K562 (cell line): ENCODE results near the gene IGSF8. TPM values are rescaled to one million over a fixed set of nuclear protein-coding genes. Genes with fewer than 3 reads are reported as not detected.

Experiments used
- ATAC-seq: fragments of 200-7000 bp; cut with Tn5 transposase; 3 replicates; pipeline ENCODE4 v1.9.1; 2020; ENCODE audit warnings: moderate library complexity
- BruUV-seq: library from RNA; stranded (reverse); fragments of 400-500 nt; replicated peaks from 2 replicates; lab custom pipeline; 2021; lab: Mats Ljungman, UMichigan
- CTCF ChIA-PET: fragments of 300-600 bp; formaldehyde crosslinking; extraction: SDS; loops from one replicate; lab custom pipeline; 2021; ENCODE audit warnings: low intra/inter-chr PET ratio; lab: Yijun Ruan, JAX
- POLR2A ChIA-PET: fragments of 300-600, 350-650 bp; sonication (Branson Sonifier 250); formaldehyde crosslinking; extraction: SDS; loops from one replicate; lab custom pipeline; 2021; ENCODE audit warnings: antibody characterized with exemption, inconsistent platforms; lab: Yijun Ruan, JAX
- DNase-seq, 4 experiments: peaks; one replicate each; pipeline versions ENCODE4 v3.0.0 to v3.0.0-alpha.2; 2011 to 2018; ENCODE audit warnings: low spot score in 3 of 4, mixed read lengths in 3 of 4; ENCODE audit errors: extremely low read depth in 1 of 4
- FAIRE-seq: peaks from 2 replicates; lab custom pipeline; 2011; peaks lifted over from hg19 to GRCh38; lab: Jason Lieb, UNC
- H2AFZ ChIP-seq: 2 replicates; pipeline ENCODE4 v1.6.0; 2011; ENCODE audit warnings: low read depth, low read length, control low read depth, inconsistent platforms
- H3K27ac ChIP-seq: fragments of 200-600 bp; 3 replicates; pipeline ENCODE4 v1.8.0; 2011; ENCODE audit warnings: low read depth, mild to moderate bottlenecking, control low read depth, inconsistent platforms, low read length, moderate library complexity, mixed read lengths; ENCODE audit errors: extremely low read depth
- H3K27me3 ChIP-seq, 2 experiments: fragments of 300-600 bp in 1 of 2; 2 replicates in 1 of 2; 3 replicates in 1 of 2; pipeline versions ENCODE4 v1.6.0 to v1.8.0; 2011; ENCODE audit warnings: inconsistent platforms in 2 of 2, low read length in 2 of 2, mild to moderate bottlenecking in 1 of 2, mixed read lengths in 1 of 2, moderate library complexity in 1 of 2; ENCODE audit not compliant: control insufficient read depth in 2 of 2, insufficient read depth in 2 of 2
- H3K36me3 ChIP-seq: fragments of 300-600 bp; 3 replicates; pipeline ENCODE4 v1.8.0; 2011; ENCODE audit warnings: mild to moderate bottlenecking, low read length, inconsistent platforms; ENCODE audit not compliant: control insufficient read depth, insufficient read depth
- H3K4me1 ChIP-seq, 2 experiments: fragments of 200-600 bp in 1 of 2; replicated peaks in 1 of 2; 2 replicates in 1 of 2; 3 replicates in 1 of 2; pipeline versions ENCODE4 v1.5.1 to v1.8.0; 2011; ENCODE audit warnings: inconsistent platforms in 2 of 2, low read length in 2 of 2, mild to moderate bottlenecking in 1 of 2, mixed read lengths in 1 of 2, moderate library complexity in 1 of 2; ENCODE audit not compliant: control insufficient read depth in 2 of 2, insufficient read depth in 2 of 2
- H3K4me2 ChIP-seq: 2 replicates; pipeline ENCODE4 v1.6.1; 2011; ENCODE audit warnings: low read length, control low read depth, inconsistent platforms, mixed read lengths; ENCODE audit not compliant: insufficient read depth
- H3K4me3 ChIP-seq: fragments of 200-600 bp; sonication (generic), shearing (Covaris generic); 2 replicates; pipeline ENCODE4 v1.5.1; 2016; ENCODE audit warnings: control low read depth, inconsistent platforms
- H3K79me2 ChIP-seq: fragments of 200-600 bp; 3 replicates; pipeline ENCODE4 v1.8.0; 2011; ENCODE audit warnings: low read length, inconsistent platforms; ENCODE audit not compliant: control insufficient read depth, insufficient read depth
- H3K9ac ChIP-seq, 2 experiments: 2 replicates each; pipeline versions ENCODE4 v1.6.0 to v1.6.1; 2011; ENCODE audit warnings: low read depth in 2 of 2, low read length in 2 of 2, control low read depth in 1 of 2, inconsistent platforms in 1 of 2, mild to moderate bottlenecking in 1 of 2, mixed read lengths in 1 of 2; ENCODE audit not compliant: insufficient read depth in 1 of 2
- H3K9me1 ChIP-seq: one replicate; pipeline ENCODE4 v1.6.0; 2011; ENCODE audit warnings: inconsistent platforms, mild to moderate bottlenecking, low read length, moderate library complexity; ENCODE audit not compliant: control insufficient read depth, insufficient read depth
- H3K9me3 ChIP-seq: replicated peaks from 2 replicates; pipeline ENCODE4 v1.5.1; 2011; ENCODE audit warnings: low read depth, low read length, inconsistent platforms; ENCODE audit not compliant: control insufficient read depth, insufficient read depth
- H4K20me1 ChIP-seq: replicated peaks from 2 replicates; pipeline ENCODE4 v1.6.1; 2011; ENCODE audit warnings: low read length, inconsistent platforms, mixed read lengths; ENCODE audit not compliant: control insufficient read depth, insufficient read depth
- CBFA2T3 ChIP-seq: fragments of 450-650 bp; IDR thresholded peaks from 2 replicates; pipeline ENCODE4 v1.6.1; 2017
- CBX3 ChIP-seq, 2 experiments: IDR thresholded peaks; 1 replicate in 1 of 2; 2 replicates in 1 of 2; pipeline ENCODE4 v1.6.1; 2012; ENCODE audit warnings: inconsistent platforms in 2 of 2, low read length in 2 of 2, borderline replicate concordance in 1 of 2, control low read depth in 1 of 2
- HDAC3 ChIP-seq: fragments of 450-650 bp; IDR thresholded peaks from 2 replicates; pipeline ENCODE4 v1.6.1; 2018; ENCODE audit warnings: borderline replicate concordance, mild to moderate bottlenecking, moderate library complexity; ENCODE audit not compliant: partially characterized antibody
- POLR2B ChIP-seq: fragments of 450-650 bp; IDR thresholded peaks from 2 replicates; pipeline ENCODE4 v1.6.1; 2018; ENCODE audit warnings: low read depth; ENCODE audit not compliant: partially characterized antibody
- ZNF140 ChIP-seq: fragments of 250-450 bp; sonication (Bioruptor Pico); IDR thresholded peaks from 2 replicates; pipeline ENCODE4 v1.8.0; 2021; ENCODE audit warnings: moderate library complexity, mild to moderate bottlenecking, inconsistent platforms
- WGBS: fragments of 100-300 bp; shearing (Covaris generic); methylation state at CpG from one replicate; pipeline ENCODE4 v1.1.6; 2016; ENCODE audit warnings: low coverage, mixed read lengths; ENCODE audit not compliant: insufficient coverage; ENCODE audit errors: missing lambda C conversion rate; 5-methylcytosine and 5-hydroxymethylcytosine counted together
- in situ Hi-C: fragments of 300-500 bp; cut with MboI; formaldehyde crosslinking; loops from 4 replicates; pipeline ENCODE4 v1.15.0; 2018; ENCODE audit warnings: inconsistent platforms, mixed read lengths
- intact Hi-C: fragments of 100-400 bp; cut with micrococcal nuclease; formaldehyde crosslinking; loops from 2 replicates; pipeline ENCODE4 v1.14.2; 2022
- polyA plus RNA-seq, 8 experiments: library from polyadenylated mRNA; depleted of rRNA in 4 of 8; stranded (reverse) in 5 of 8; unstranded in 3 of 8; fragments of >200 nt; fragmentation: Nextera tagmentation in 2 of 8; fragmentation: Illumina TruSeq in 1 of 8; extraction: Ambion mirVana in 2 of 8; extraction: Trizol in 1 of 8; gene quantifications; 2 replicates each; pipeline versions ENCODE4 v1.2.1 to v1.2.3, GENCODE V29; 2011 to 2014; ENCODE audit warnings: inconsistent platforms in 1 of 8, missing spikeins in 1 of 8
- total RNA-seq, 7 experiments: library from RNA; depleted of rRNA in 6 of 7; stranded (reverse); fragments of >200 nt in 6 of 7; fragmentation: Illumina TruSeq in 2 of 7; extraction: Trizol in 2 of 7; gene quantifications; 2 replicates each; pipeline versions ENCODE4 v1.2.1 to v1.2.3, GENCODE V29; 2011 to 2021; ENCODE audit warnings: low replicate concordance in 1 of 7
- TF ChIP-seq, protein P1 (sequence below): fragments of 450-650 bp; formaldehyde crosslinking; IDR thresholded peaks from 2 replicates; pipeline ENCODE4 v1.4.0; 2020; ENCODE audit warnings: mild to moderate bottlenecking, moderate library complexity
- TF ChIP-seq, protein P2 (sequence below), 2 experiments: IDR thresholded peaks in 1 of 2; conservative IDR thresholded peaks in 1 of 2; 2 replicates each; pipeline ENCODE4 v1.6.1; 2016; ENCODE audit warnings: low read depth in 2 of 2, mild to moderate bottlenecking in 1 of 2, missing compliant biosample characterization in 1 of 2, missing genetic modification characterization in 1 of 2, moderate library complexity in 1 of 2

Gene IGSF8
- total and polyA plus RNA-seq, 9 of the 15 experiments (the other 6 are each of a cell fraction or from before 2014, with no cell fraction given) = 0.32 to 11.7 (median 3.2) TPM

DNA sequence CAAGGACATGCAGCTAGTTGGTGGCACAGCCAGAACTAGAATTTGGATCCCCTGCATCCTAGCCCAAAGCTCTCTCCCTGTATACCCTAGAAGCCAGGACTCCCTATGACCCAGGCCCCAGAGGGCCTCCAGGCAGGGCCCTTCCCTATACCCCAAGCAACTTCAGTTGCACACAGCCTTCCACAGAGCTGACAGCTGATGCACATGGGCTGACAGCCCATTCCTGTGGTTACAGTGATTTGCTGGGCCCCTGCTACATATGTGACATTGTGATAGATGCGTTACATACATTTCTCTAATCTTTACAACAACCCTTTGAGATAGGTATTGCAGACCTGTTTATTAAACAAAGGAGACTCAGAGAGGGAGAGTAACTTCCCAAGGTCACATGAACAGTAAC, 23.0 kb upstream of the IGSF8 start:
- Histone ChIP-seq H3K79me2 (no peaks in the 10 kb centered on the region), H3K4me2 (no peak overlapping the region), H3K9me3 (no peaks in the 10 kb centered on the region), H4K20me1 (no peaks in the 10 kb centered on the region), H3K4me1 (no peaks in the 10 kb centered on the region; a peak in 1 of 5 replicates), H2AFZ (no peak overlapping the region), H3K4me3 (no peak overlapping the region), H3K9ac (no peak overlapping the region), H3K9me1 (no peaks in the 10 kb centered on the region), H3K27ac (no peak overlapping the region), H3K36me3 (no peaks in the 10 kb centered on the region), H3K27me3 (peaks cover 14 to 48% of the 10 kb centered on the region in 2 experiments; a peak in 4 of 5 replicates)
- no peak for FAIRE-seq
- intact Hi-C loops = no loop called here
- ChIA-PET CTCF (no interaction called here), POLR2A (interaction anchor here (1.2 kb wide), 1 partner anchor 17 kb away, joined by 3 read pairs; no protein-coding TSS in a partner anchor)
- WGBS = 6% methylated on average over 1 of the region's 1 CpG
- in situ Hi-C loops = no loop called here
- BruUV-seq = no TSS peak
- no peak for DNase-seq
- ATAC-seq = no peak
- no peak for TF ChIP-seq POLR2B
- TF ChIP-seq HDAC3 = no peak
- TF ChIP-seq, protein P1, sequence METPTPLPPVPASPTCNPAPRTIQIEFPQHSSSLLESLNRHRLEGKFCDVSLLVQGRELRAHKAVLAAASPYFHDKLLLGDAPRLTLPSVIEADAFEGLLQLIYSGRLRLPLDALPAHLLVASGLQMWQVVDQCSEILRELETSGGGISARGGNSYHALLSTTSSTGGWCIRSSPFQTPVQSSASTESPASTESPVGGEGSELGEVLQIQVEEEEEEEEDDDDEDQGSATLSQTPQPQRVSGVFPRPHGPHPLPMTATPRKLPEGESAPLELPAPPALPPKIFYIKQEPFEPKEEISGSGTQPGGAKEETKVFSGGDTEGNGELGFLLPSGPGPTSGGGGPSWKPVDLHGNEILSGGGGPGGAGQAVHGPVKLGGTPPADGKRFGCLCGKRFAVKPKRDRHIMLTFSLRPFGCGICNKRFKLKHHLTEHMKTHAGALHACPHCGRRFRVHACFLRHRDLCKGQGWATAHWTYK (CRISPR knock-in tag) = no peak
- TF ChIP-seq, protein P2, sequence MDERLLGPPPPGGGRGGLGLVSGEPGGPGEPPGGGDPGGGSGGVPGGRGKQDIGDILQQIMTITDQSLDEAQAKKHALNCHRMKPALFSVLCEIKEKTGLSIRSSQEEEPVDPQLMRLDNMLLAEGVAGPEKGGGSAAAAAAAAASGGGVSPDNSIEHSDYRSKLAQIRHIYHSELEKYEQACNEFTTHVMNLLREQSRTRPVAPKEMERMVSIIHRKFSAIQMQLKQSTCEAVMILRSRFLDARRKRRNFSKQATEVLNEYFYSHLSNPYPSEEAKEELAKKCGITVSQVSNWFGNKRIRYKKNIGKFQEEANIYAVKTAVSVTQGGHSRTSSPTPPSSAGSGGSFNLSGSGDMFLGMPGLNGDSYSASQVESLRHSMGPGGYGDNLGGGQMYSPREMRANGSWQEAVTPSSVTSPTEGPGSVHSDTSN (CRISPR knock-in tag; IDR thresholded peaks at IDR 0.05; ENCODE audit: low read depth) = no peak
- TF ChIP-seq, protein P2 (tag; conservative IDR thresholded peaks at IDR 0.05; ENCODE audit: low read depth) = no peak
- no peak for TF ChIP-seq CBX3 (IDR thresholded peaks at IDR 0.05; ENCODE audit: borderline replicate concordance in 1 of 2, low read length in 2 of 2)
- TF ChIP-seq ZNF140 (CRISPR knock-in tag) = no peak
- no peak for TF ChIP-seq CBFA2T3
